Fibroblast of mammary gland (primary cell): ENCODE results near the gene MARVELD2.
"Not testable (repeated sequence)": the region's sequence is repeated elsewhere in the genome, so short reads cannot be mapped to it uniquely, and the experiment has no call there.

Experiments used
- DNase-seq: peaks from one replicate; pipeline ENCODE4 v3.0.0-alpha.2; 2010; ENCODE audit warnings: low read depth
- H3K4me3 ChIP-seq: 2 replicates; pipeline ENCODE4 v1.5.1; 2011; ENCODE audit warnings: low read depth, mild to moderate bottlenecking, low read length, moderate library complexity; ENCODE audit not compliant: control insufficient read depth
- CTCF ChIP-seq: conservative IDR thresholded peaks from 2 replicates; pipeline ENCODE4 v1.5.1; 2011; ENCODE audit warnings: low read depth, low read length, inconsistent platforms; ENCODE audit not compliant: control insufficient read depth, insufficient read depth

Gene MARVELD2

GRCh38 chr5:69418554-69418953 lies 3.6 kb downstream of the MARVELD2 start:
- TF ChIP-seq CTCF = no peak
- H3K4me3 ChIP-seq = no peak overlapping the region
- DNase-seq = no peak

DNA sequence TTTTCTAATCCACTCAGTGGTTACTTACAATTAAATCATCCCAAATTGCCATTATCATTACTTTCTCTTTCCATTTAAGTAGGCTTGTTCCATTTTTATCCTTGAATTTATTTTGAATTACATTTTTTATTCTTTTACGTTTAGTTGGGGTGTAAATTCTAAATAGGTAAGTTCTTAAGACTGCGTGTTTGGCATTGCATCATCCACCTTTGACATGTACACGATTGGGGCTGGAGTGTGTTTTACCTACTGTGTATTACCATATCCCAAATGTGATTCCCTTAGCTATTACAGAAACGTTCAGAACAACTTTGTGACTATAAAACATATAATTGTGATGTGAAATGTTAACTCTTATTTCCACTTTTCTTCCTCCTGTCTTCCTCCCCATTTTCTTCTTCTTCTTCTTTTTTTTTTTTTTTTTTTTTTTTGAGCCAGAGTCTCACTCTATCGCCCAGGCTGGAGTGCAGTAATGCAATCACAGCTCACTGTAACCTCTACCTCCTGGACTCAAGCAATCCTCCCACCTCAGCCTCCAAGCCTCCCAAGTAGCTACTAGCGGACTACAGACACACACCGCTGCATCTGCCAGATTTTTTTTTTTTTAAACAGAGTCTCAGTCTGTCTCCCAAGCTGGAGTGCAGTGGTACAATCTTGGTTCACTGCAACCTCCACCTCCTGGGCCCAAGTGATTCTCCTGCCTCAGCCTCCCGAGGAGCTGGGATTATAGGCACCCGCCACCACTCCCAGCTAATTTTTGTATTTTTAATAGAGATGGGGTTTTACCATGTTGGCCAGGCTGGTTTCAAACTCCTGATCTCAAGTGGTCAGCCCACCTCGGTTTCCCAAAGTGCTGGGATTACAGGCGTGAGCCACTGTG lies 16.7 kb downstream of the MARVELD2 start:
- TF ChIP-seq CTCF = no peak
- DNase-seq = no peak
- no peak overlapping the region for H3K4me3 ChIP-seq

- TF ChIP-seq CTCF = no peak
- no peak overlapping the region for H3K4me3 ChIP-seq
- DNase-seq = no peak
Measured at GRCh38 chr5:69432412-69433206, 17.7 kb downstream of the MARVELD2 start.

GRCh38 chr5:69435276-69435884 lies 20.5 kb downstream of the MARVELD2 start:
- peak; percentile 27 for DNase-seq
- H3K4me3 ChIP-seq = not testable (repeated sequence)

DNA sequence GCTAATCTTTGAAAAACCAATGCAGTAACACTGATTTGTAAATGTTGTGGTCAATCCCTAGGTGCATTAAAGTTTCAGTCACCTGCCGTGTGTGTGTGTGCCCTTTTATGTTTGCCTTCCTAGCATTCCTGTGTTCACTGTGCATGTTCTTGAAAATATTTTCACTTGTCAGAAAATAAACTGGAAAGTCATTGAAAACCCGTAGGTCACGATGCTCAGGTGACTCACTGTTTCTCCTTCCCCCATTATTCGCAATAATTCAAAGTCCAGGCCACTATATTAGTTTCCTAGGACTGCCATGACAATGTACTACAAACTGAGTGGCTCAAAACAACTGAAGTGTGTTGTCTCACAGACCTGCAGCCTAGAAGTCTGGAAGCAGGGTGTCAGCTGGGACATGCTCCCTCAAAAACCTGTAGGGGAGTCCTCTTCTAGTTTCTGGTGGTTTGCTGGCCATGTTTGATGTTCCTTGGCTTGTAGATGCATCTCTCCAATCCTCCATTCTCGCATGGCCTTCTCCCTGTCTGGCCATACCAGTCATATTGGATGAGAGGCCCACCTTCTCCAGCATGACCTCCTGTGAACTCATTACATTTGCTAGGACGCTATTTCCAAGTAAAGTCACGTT lies 29.3 kb downstream of the MARVELD2 start:
- no peak for TF ChIP-seq CTCF
- H3K4me3 ChIP-seq = no peak overlapping the region
- no peak for DNase-seq

DNA sequence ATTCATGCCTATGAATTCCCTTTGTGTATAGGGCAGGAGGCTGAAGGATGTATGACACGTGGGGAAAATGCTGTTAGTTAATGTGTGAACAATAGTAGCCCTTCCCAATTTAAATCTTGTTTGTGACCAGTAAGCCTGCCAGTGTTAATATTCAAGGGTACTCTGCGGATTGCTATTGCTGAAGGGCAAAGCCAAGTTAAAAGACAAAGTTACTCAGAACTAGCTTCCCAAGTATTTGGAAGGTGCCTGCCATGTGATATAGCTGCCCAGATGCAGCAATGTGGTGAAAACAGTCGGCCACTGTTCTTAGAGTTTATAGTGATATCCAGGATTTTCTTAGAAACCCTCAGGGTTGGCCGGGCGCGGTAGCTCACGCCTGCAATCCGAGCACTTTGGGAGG lies 34.6 kb downstream of the MARVELD2 start:
- H3K4me3 ChIP-seq = no peak overlapping the region
- no peak for DNase-seq
- no peak for TF ChIP-seq CTCF
